Tibial nerve (tissue), 4 donors: ENCODE measurements around the gene PHRF1.

ENCODE experiments used
- CTCF ChIP-seq, 5 experiments: fragments of 200-600 bp in 3 of 5; fragments of 450-650 bp in 2 of 5; sonication (generic) in 3 of 5; IDR thresholded peaks; one replicate each; pipeline ENCODE4 v1.5.1; 2016 to 2019; ENCODE audit warnings: antibody characterized with exemption in 5 of 5, mild to moderate bottlenecking in 3 of 5, moderate library complexity in 2 of 5
- EP300 ChIP-seq, 2 donors: sonication (generic); formaldehyde crosslinking; IDR thresholded peaks; one replicate each; pipeline ENCODE4 v1.6.1; 2017; ENCODE audit warnings: antibody characterized with exemption in 2 of 2, mild to moderate bottlenecking in 1 of 2
- POLR2A ChIP-seq, 2 donors: fragments of 450-650 bp; IDR thresholded peaks; one replicate each; pipeline ENCODE4 v1.6.1; 2017; ENCODE audit warnings: antibody characterized with exemption in 2 of 2, mild to moderate bottlenecking in 2 of 2, moderate library complexity in 2 of 2

- no peak for TF ChIP-seq EP300 (IDR thresholded peaks at IDR 0.05)
- TF ChIP-seq POLR2A (IDR thresholded peaks at IDR 0.05): no peak
- no peak for TF ChIP-seq CTCF (IDR thresholded peaks at IDR 0.05)
These were observed 47.1 kb downstream of the PHRF1 start for GRCh38 chr11:623349-623869.
